ENCODE results near the gene C2orf74. TPM values are rescaled to one million over a fixed set of nuclear protein-coding genes. Genes with fewer than 3 reads are reported as not detected.
A peak's percentile ranks its signal among the peaks of the same experiment; 100 is the strongest.

C2orf74 gene
- total RNA-seq, 1 experiment from 2014 or later, result 7.1 TPM

GRCh38 chr2:61175036-61175435 is 13.0 kb downstream of the C2orf74 start:
- intact Hi-C loops (cut with micrococcal nuclease; ENCODE audit: unreplicated experiment), result no loop called here
- ChIA-PET CTCF (no interaction called here), POLR2A (ENCODE audit: low non-redundant PET) (no interaction called here)
- no peak for DNase-seq (ENCODE audit: low spot score)
- peaks cover 3% of the 10 kb centered on the region for H3K36me3 ChIP-seq (ENCODE audit: insufficient read depth, low read length, poor library complexity, severe bottlenecking)
- H3K4me1 ChIP-seq (ENCODE audit: insufficient read depth, low read length, poor library complexity, severe bottlenecking), result peaks cover 17% of the 10 kb centered on the region
- no peaks in the 10 kb centered on the region for H3K27me3 ChIP-seq (replicated peaks; ENCODE audit: insufficient read depth, low read depth, low read length, poor library complexity)
- no TSS peak for BruUV-seq (replicated peaks)
- H3K27ac ChIP-seq (ENCODE audit: low read depth, low read length, poor library complexity, severe bottlenecking), result no peak overlapping the region
- no peaks in the 10 kb centered on the region for H3K9me3 ChIP-seq (ENCODE audit: low read depth, low read length, poor library complexity, severe bottlenecking)
- H3K4me3 ChIP-seq (ENCODE audit: low read depth, low read length, poor library complexity, severe bottlenecking), result no peak overlapping the region
- TF ChIP-seq EZH2 (IDR thresholded peaks at IDR 0.05; ENCODE audit: borderline replicate concordance, low read depth, low read length, poor library complexity, severe bottlenecking), result no peak
- no peak for TF ChIP-seq CTCF (conservative IDR thresholded peaks at IDR 0.05; ENCODE audit: low read depth, low read length)

- no peaks in the 10 kb centered on the region for H3K27me3 ChIP-seq (replicated peaks; ENCODE audit: insufficient read depth, low read depth, low read length, poor library complexity)
- no peaks in the 10 kb centered on the region for H3K9me3 ChIP-seq (ENCODE audit: low read depth, low read length, poor library complexity, severe bottlenecking)
- intact Hi-C loops (cut with micrococcal nuclease; ENCODE audit: unreplicated experiment), result no loop called here
- BruUV-seq (replicated peaks), result no TSS peak
- H3K27ac ChIP-seq (ENCODE audit: low read depth, low read length, poor library complexity, severe bottlenecking), result peak overlapping the region; percentile 98
- peak; percentile 97 for DNase-seq (ENCODE audit: low spot score)
- POLR2A ChIA-PET (ENCODE audit: low non-redundant PET), result interaction anchor here (0.6 kb wide), 1 partner anchor 361 kb away, joined by 3 read pairs; the partner anchor contains the start of gene XPO1
- peaks cover 31% of the 10 kb centered on the region for H3K4me1 ChIP-seq (ENCODE audit: insufficient read depth, low read length, poor library complexity, severe bottlenecking)
- CTCF ChIA-PET, result interaction anchor here (1.0 kb wide), 1 partner anchor 722 kb away, joined by 3 read pairs; no protein-coding TSS in a partner anchor
- TF ChIP-seq CTCF (conservative IDR thresholded peaks at IDR 0.05; ENCODE audit: low read depth, low read length), result no peak
- TF ChIP-seq EZH2 (IDR thresholded peaks at IDR 0.05; ENCODE audit: borderline replicate concordance, low read depth, low read length, poor library complexity, severe bottlenecking), result no peak
- peak overlapping the region; percentile 87 for H3K4me3 ChIP-seq (ENCODE audit: low read depth, low read length, poor library complexity, severe bottlenecking)
- H3K36me3 ChIP-seq (ENCODE audit: insufficient read depth, low read length, poor library complexity, severe bottlenecking), result peaks cover 12% of the 10 kb centered on the region
Observed at GRCh38 chr2:61176755-61177726, 15.1 kb downstream of the C2orf74 start.

- peak; percentile 24 for DNase-seq (ENCODE audit: low spot score)
- Histone ChIP-seq H3K4me3 (ENCODE audit: low read depth, low read length, poor library complexity, severe bottlenecking) (peak overlapping the region; percentile 87), H3K27ac (ENCODE audit: low read depth, low read length, poor library complexity, severe bottlenecking) (peak overlapping the region; percentile 98), H3K36me3 (ENCODE audit: insufficient read depth, low read length, poor library complexity, severe bottlenecking) (peaks cover 20% of the 10 kb centered on the region), H3K27me3 (replicated peaks; ENCODE audit: insufficient read depth, low read depth, low read length, poor library complexity) (no peaks in the 10 kb centered on the region), H3K9me3 (ENCODE audit: low read depth, low read length, poor library complexity, severe bottlenecking) (no peaks in the 10 kb centered on the region), H3K4me1 (ENCODE audit: insufficient read depth, low read length, poor library complexity, severe bottlenecking) (peaks cover 31% of the 10 kb centered on the region)
- ChIA-PET CTCF (no interaction called here), POLR2A (ENCODE audit: low non-redundant PET) (interaction anchor here (0.6 to 0.7 kb wide), 2 partner anchors 360 to 709 kb away, joined by 3 read pairs; partner anchors contain the start of gene XPO1)
- TF ChIP-seq EZH2 (IDR thresholded peaks at IDR 0.05; ENCODE audit: borderline replicate concordance, low read depth, low read length, poor library complexity, severe bottlenecking) (no peak), CTCF (conservative IDR thresholded peaks at IDR 0.05; ENCODE audit: low read depth, low read length) (no peak)
- intact Hi-C loops (cut with micrococcal nuclease; ENCODE audit: unreplicated experiment), result no loop called here
- BruUV-seq (replicated peaks), result TSS peak; percentile 35
Observed at GRCh38 chr2:61177727-61178549, 15.9 kb downstream of the C2orf74 start.
